Sigmoid colon (tissue), 4 donors: ENCODE results near the gene ARFGAP1.

Experiments
- CTCF ChIP-seq, 4 experiments: fragments of 450-650 bp in 3 of 4; fragments of 200-600 bp in 1 of 4; IDR thresholded peaks; one replicate each; pipeline ENCODE4 v1.5.1; 2016 to 2019; ENCODE audit warnings: antibody characterized with exemption in 4 of 4, mild to moderate bottlenecking in 3 of 4, moderate library complexity in 2 of 4
- POLR2AphosphoS5 ChIP-seq, 4 donors: sonication (generic); formaldehyde crosslinking; IDR thresholded peaks; one replicate each; pipeline ENCODE4 v1.6.1; 2017; ENCODE audit warnings: antibody characterized with exemption in 4 of 4

- TF ChIP-seq CTCF (IDR thresholded peaks at IDR 0.05) = no peak
- no peak for TF ChIP-seq POLR2AphosphoS5 (IDR thresholded peaks at IDR 0.05)
Observed at GRCh38 chr20:63315731-63316491, 43.3 kb downstream of the ARFGAP1 start.
